Panc1 (cell line): ENCODE results near the gene DKK3. TPM values are rescaled to one million over a fixed set of nuclear protein-coding genes. Genes with fewer than 3 reads are reported as not detected.

ENCODE experiments used
- ATAC-seq: fragments of 200-7000 bp; cut with Tn5 transposase; 2 replicates; pipeline ENCODE4 v1.9.1; 2020; ENCODE audit warnings: mild to moderate bottlenecking, moderate library complexity
- BruUV-seq: library from RNA; stranded (reverse); fragments of 400-500 nt; replicated peaks from 2 replicates; lab custom pipeline; 2021; lab: Mats Ljungman, UMichigan
- CTCF ChIA-PET: fragments of 300-600 bp; sonication (Branson Sonifier 250); formaldehyde crosslinking; loops from one replicate; lab custom pipeline; 2022; ENCODE audit warnings: antibody characterized with exemption; lab: Charles Lee
- POLR2A ChIA-PET: fragments of 300-600 bp; sonication (Branson Sonifier 250); formaldehyde crosslinking; loops from one replicate; lab custom pipeline; 2022; ENCODE audit warnings: antibody characterized with exemption; lab: Charles Lee
- DNase-seq: peaks from one replicate; pipeline ENCODE4 v3.0.0-alpha.2; 2010; ENCODE audit warnings: low read depth, low spot score
- H3K27ac ChIP-seq: 2 replicates; pipeline ENCODE4 v1.5.1; 2011; ENCODE audit warnings: mild to moderate bottlenecking, low read length, inconsistent platforms
- H3K27me3 ChIP-seq: fragments of 200-500 bp; sonication (Bioruptor generic); 2 replicates; pipeline ENCODE4 v1.6.0; 2014; ENCODE audit warnings: low read length, inconsistent platforms; ENCODE audit not compliant: control insufficient read depth, insufficient read depth
- H3K36me3 ChIP-seq: fragments of 200-500 bp; sonication (Bioruptor generic); 2 replicates; pipeline ENCODE4 v1.5.1; 2014; ENCODE audit warnings: inconsistent platforms, mild to moderate bottlenecking, low read length, moderate library complexity; ENCODE audit not compliant: control insufficient read depth, insufficient read depth
- H3K4me1 ChIP-seq: 2 replicates; pipeline ENCODE4 v1.5.1; 2011; ENCODE audit warnings: inconsistent platforms, mild to moderate bottlenecking, low read length, moderate library complexity; ENCODE audit not compliant: control insufficient read depth, insufficient read depth
- H3K4me3 ChIP-seq, 2 experiments: 2 replicates each; pipeline ENCODE4 v1.5.1; 2011 to 2012; ENCODE audit warnings: low read depth in 2 of 2, low read length in 2 of 2, mild to moderate bottlenecking in 2 of 2, inconsistent platforms in 1 of 2, moderate library complexity in 1 of 2
- H3K9me3 ChIP-seq: fragments of 200-500 bp; sonication (Bioruptor generic); 2 replicates; pipeline ENCODE4 v1.5.1; 2014; ENCODE audit warnings: low read depth, mild to moderate bottlenecking, inconsistent platforms, low read length, moderate library complexity; ENCODE audit not compliant: control insufficient read depth, insufficient read depth
- CTCF ChIP-seq: fragments of 450-650 bp; IDR thresholded peaks from 2 replicates; pipeline ENCODE4 v1.5.1; 2017; ENCODE audit warnings: mild to moderate bottlenecking
- POLR2AphosphoS5 ChIP-seq: IDR thresholded peaks from 2 replicates; pipeline ENCODE4 v1.6.1; 2012; ENCODE audit warnings: mild to moderate bottlenecking, low read depth, low read length, moderate library complexity
- REST ChIP-seq, 2 experiments: IDR thresholded peaks; 2 replicates each; pipeline ENCODE4 v1.6.1; 2011 to 2012; ENCODE audit warnings: low read depth in 2 of 2, control low read depth in 1 of 2, low read length in 1 of 2, mild to moderate bottlenecking in 1 of 2, moderate library complexity in 1 of 2; ENCODE audit not compliant: insufficient read depth in 1 of 2
- SIN3A ChIP-seq: IDR thresholded peaks from 2 replicates; pipeline ENCODE4 v1.6.1; 2012; ENCODE audit warnings: low read depth, mild to moderate bottlenecking, low read length, moderate library complexity, borderline replicate concordance; ENCODE audit not compliant: insufficient read depth
- TCF7L2 ChIP-seq: IDR thresholded peaks from 2 replicates; pipeline ENCODE4 v1.6.1; 2011; ENCODE audit warnings: mild to moderate bottlenecking, low read depth, low read length, inconsistent platforms
- in situ Hi-C: cut with HindIII; loops from 2 replicates; pipeline ENCODE4 v1.10.0; 2016; ENCODE audit warnings: low sequenced_read_pairs, low pct_unique_long_range_greater_than_20kb
- intact Hi-C: fragments of 100-400 bp; cut with micrococcal nuclease; formaldehyde crosslinking; loops from one replicate; pipeline ENCODE4 v1.10.0; 2022; ENCODE audit not compliant: unreplicated experiment
- total RNA-seq: library from RNA; stranded (reverse); gene quantifications from one replicate; pipeline ENCODE4 v1.2.1, GENCODE V29; 2021; ENCODE audit not compliant: unreplicated experiment

DKK3 gene
- total RNA-seq, 1 experiment from 2014 or later: 116 TPM

- no peak for DNase-seq
- in situ Hi-C loops (no loop called here), intact Hi-C loops (no loop called here)
- BruUV-seq: no TSS peak
- Histone ChIP-seq H3K36me3 (no peaks in the 10 kb centered on the region), H3K27me3 (no peaks in the 10 kb centered on the region), H3K9me3 (no peaks in the 10 kb centered on the region), H3K27ac (no peak overlapping the region), H3K4me1 (no peaks in the 10 kb centered on the region; the same call in 1 of the 2 replicates), H3K4me3 (no peak overlapping the region)
- no peak for ATAC-seq
- CTCF ChIA-PET: interaction anchor here (0.9 to 2.8 kb wide), 2 partner anchors 10 to 12 kb away, joined by 3 to 14 read pairs; no protein-coding TSS in a partner anchor
- POLR2A ChIA-PET: no interaction called here
- TF ChIP-seq REST (IDR thresholded peaks at IDR 0.05; ENCODE audit: insufficient read depth in 1 of 2, low read depth in 2 of 2, low read length in 1 of 2) (no peak), POLR2AphosphoS5 (no peak), CTCF (no peak), TCF7L2 (no peak), SIN3A (no peak)
Measured at GRCh38 chr11:11966354-11966741, 42.1 kb downstream of the DKK3 start.

- Histone ChIP-seq H3K4me3 (no peak overlapping the region), H3K27ac (no peak overlapping the region), H3K27me3 (no peaks in the 10 kb centered on the region), H3K36me3 (no peaks in the 10 kb centered on the region), H3K4me1 (no peaks in the 10 kb centered on the region; the same call in 1 of the 2 replicates), H3K9me3 (no peaks in the 10 kb centered on the region)
- no peak for DNase-seq
- intact Hi-C loops: no loop called here
- no TSS peak for BruUV-seq
- no peak for ATAC-seq
- in situ Hi-C loops: no loop called here
- CTCF ChIA-PET: interaction anchor here (0.9 to 2.8 kb wide), 2 partner anchors 11 to 13 kb away, joined by 3 to 14 read pairs; no protein-coding TSS in a partner anchor
- no peak for TF ChIP-seq CTCF
- TF ChIP-seq REST (IDR thresholded peaks at IDR 0.05; ENCODE audit: insufficient read depth in 1 of 2, low read depth in 2 of 2, low read length in 1 of 2): no peak
- no peak for TF ChIP-seq SIN3A
- TF ChIP-seq TCF7L2: no peak
- no peak for TF ChIP-seq POLR2AphosphoS5
- POLR2A ChIA-PET: no interaction called here
Measured at GRCh38 chr11:11965656-11966353, 42.6 kb downstream of the DKK3 start.
